NB4 (cell line): ENCODE measurements around the gene ARL4D.

Experiments
- CTCF ChIP-seq: IDR thresholded peaks from one replicate; pipeline ENCODE4 v1.5.1; 2012; ENCODE audit warnings: low read depth, low read length
- MYC ChIP-seq: IDR thresholded peaks from 2 replicates; pipeline ENCODE4 v1.6.1; 2011; ENCODE audit warnings: low read depth, low read length
- POLR2A ChIP-seq: IDR thresholded peaks from 2 replicates; pipeline ENCODE4 v1.6.1; 2011; ENCODE audit warnings: mild to moderate bottlenecking; ENCODE audit not compliant: insufficient read length; ENCODE audit errors: extremely low read depth

- TF ChIP-seq CTCF (no peak), MYC (peak; percentile 60), POLR2A (peak; percentile 59)
These were observed 29.9 kb upstream of the ARL4D start for GRCh38 chr17:43368740-43369506.
